NCI-H1105 treated with DMSO at 0.1 percent for 48 hours (cell line): ENCODE results near the gene SLC12A8.
"Not testable (repeated sequence)": the region's sequence is repeated elsewhere in the genome, so short reads cannot be mapped to it uniquely, and the experiment has no call there.

Source experiments
- DNase-seq: peaks from one replicate; lab custom pipeline; 2025; lab: John Stamatoyannopoulos, UW

SLC12A8 gene

GRCh38 chr3:125112981-125113380, 99.6 kb downstream of the SLC12A8 start:
- DNase-seq, result no peak

DNA sequence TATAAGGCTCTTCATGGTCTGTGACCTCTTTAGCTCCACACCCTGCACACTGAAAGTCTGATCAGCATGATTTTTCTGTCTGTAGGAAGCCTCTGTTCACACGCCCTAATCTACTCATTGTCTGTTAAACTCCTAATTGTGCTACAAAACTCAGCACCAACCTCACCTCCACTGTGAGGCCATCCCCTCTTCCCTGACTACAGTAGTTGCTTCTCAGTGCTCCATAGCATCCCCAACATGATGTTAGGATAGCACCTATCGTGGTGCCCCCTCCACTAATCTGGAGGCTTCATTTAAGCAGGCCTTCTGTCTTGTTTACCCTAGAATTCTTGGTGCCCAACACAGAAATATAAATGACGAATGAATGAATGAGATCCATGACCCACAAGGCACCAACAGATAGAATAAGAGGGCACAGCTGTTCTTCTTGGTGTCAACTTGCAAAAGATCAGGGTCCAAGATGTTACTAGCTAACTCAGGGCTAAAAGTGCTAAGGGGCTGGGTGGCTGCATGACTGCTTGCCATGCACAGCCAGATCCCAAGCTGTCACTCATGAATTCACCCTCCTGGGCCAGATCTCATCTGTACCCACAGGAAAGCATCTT, 101.6 kb downstream of the SLC12A8 start:
- no peak for DNase-seq

GRCh38 chr3:125110016-125110875, 102.3 kb downstream of the SLC12A8 start:
- DNase-seq, result no peak

- DNase-seq, result no peak
Measured at GRCh38 chr3:125109536-125109925, 103.0 kb downstream of the SLC12A8 start.

GRCh38 chr3:125108833-125109535, 103.6 kb downstream of the SLC12A8 start:
- DNase-seq, result no peak

- no peak for DNase-seq
Measured at GRCh38 chr3:125107861-125108567, 104.5 kb downstream of the SLC12A8 start.

GRCh38 chr3:125107363-125107762, 105.2 kb downstream of the SLC12A8 start:
- no peak for DNase-seq

- no peak for DNase-seq
Measured at GRCh38 chr3:125105116-125105515, 107.4 kb downstream of the SLC12A8 start.

- DNase-seq, result no peak
Measured at GRCh38 chr3:125104639-125105038, 107.9 kb downstream of the SLC12A8 start.

DNA sequence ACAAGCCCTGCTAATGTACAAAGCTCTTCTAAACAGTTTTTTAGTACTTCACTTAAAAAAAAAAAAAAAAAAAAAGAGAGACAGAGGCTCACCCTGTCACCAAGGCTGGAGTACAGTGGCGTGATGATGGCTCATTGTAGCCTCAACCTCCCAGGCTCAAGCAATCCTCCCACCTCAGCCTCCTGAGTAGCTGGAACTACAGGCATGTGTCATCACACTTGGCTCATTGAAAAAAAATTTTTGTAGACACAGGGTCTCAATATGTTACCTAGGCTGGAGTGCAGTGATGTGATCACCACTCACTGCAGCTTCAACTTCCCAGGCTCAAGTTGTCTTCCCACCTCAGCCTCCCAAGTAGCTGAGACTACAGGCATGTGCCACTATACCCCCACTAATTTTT, 109.1 kb downstream of the SLC12A8 start:
- DNase-seq, result no peak

DNA sequence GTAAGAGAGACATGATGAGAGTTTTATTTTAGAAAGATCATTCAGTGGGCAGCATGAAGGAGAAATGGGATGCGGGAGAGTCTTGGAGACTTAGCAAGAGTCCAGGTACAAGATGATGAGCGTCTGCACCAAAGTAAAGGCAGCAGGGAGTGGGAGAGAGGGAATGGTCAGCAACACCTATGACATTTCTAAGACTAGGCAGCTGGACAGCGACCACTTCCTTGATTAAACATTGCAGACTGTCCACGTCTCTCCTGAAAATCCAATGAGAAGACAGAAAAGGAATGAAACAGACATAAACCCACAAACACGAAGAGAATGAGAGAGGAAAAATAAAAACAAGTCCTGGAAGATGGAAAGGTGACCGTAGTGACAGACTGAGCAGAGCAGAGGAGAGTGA, 110.1 kb downstream of the SLC12A8 start:
- DNase-seq, result no peak

GRCh38 chr3:125098611-125099291, 113.8 kb downstream of the SLC12A8 start:
- no peak for DNase-seq

DNA sequence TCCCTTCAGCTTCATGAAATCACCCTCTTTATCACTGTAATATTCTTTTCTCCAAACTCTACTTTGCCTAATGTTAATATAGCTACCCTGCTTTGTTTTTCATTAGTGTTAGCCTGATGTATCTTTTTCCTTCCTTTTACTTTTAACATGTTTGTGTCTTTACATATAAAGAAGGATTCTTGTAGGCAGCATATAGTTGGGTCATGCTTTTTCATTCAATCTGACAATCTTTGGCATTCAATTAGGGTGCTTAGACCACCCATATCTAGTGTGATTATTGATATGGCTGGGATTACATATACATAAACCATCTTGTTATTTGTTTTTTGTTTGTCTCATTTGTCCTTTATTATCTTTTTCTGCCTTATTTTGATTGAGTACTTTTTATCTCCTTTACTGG, 121.9 kb downstream of the SLC12A8 start:
- no peak for DNase-seq

GRCh38 chr3:125087768-125088391, 124.7 kb downstream of the SLC12A8 start:
- DNase-seq, result no peak

GRCh38 chr3:125085166-125085565, 127.4 kb downstream of the SLC12A8 start:
- DNase-seq, result no peak

GRCh38 chr3:125083776-125084175, 128.8 kb downstream of the SLC12A8 start:
- no peak for DNase-seq

- DNase-seq, result not testable (repeated sequence)
Measured at GRCh38 chr3:125082339-125082738, 130.2 kb downstream of the SLC12A8 start.

DNA sequence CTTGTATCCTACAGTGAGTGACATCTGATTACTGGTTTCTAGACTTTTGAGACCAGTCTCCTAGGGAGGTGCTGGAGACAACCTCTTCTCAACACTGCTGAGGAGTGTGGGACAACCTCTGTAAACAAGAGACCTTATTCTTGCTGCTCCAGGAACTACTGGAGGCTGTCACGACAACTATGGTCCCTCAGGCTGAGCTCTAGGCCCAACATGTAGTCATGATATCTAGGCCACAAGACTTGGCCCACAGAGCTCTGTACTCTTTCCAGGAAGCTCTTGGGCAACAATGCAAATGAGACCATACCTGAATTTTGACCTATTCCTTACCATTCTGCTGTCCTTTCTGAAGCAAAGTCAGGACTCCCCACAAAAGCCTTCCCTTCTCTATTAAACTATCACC, 132.5 kb downstream of the SLC12A8 start:
- no peak for DNase-seq

DNA sequence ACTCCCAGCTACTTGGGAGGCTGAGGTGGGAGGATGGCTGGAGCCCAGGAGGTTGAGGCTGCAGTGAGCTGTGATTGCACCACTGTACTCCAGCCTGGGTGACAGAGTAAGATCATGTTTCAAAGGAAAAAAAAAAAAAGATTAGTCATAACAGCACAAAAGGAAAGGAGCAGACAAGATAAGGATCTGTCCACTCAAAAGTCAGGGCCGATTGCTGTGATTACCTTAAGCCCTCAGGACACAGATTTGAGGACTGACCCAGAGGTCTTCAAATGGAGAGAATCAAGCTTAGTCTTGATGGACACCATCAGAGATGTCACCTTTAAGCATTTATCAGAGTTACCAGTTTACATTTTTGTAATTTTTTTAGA, 132.9 kb downstream of the SLC12A8 start:
- no peak for DNase-seq

DNA sequence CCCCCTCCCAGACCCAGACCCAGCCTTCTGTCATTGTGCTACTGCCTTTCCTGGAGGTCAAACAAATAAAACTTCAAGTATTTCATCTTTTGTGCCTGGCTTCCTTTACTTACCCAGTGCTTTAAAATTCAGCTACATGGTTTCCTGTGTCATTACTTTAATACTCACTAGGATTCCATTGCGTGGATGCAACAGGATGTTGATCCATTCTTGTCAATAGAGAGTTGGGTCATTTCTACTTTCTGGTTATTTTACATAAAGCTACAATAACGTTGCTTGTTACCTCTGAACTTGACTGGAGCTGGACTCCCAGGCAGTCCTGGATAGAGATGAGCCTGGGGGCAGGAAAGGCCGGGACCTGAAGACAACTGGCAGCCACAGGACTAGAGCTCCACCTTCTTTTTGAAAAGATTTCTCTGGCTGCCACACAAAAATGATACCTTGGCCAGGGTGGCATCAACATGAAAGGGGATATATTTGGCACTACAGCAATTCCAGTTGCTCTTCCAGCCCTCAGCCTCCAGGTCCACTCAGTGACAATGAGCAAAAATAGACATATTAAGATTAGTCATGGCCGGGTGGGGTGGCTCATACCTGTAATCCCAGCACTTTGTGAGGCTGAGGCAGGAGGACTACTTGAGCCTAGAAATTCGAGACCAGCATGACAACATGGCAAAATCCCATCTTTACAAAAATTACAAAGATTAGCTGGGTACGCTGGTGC, 133.4 kb downstream of the SLC12A8 start:
- no peak for DNase-seq

GRCh38 chr3:125077864-125078263, 134.7 kb downstream of the SLC12A8 start:
- no peak for DNase-seq
